ENCODE measurements around the gene TUBB2B. TPM values are rescaled to one million over a fixed set of nuclear protein-coding genes. Genes with fewer than 3 reads are reported as not detected.

The TUBB2B gene
- total and polyA plus RNA-seq, 2 donors (not counting 1 experiment from before 2014, with no cell fraction given), result 3.8 to 5.2 TPM

GRCh38 chr6:3208775-3209113 lies 18.7 kb downstream of the TUBB2B start:
- no peak for DNase-seq (ENCODE audit: low read depth in 2 of 2)
- Histone ChIP-seq H3K4me2 (ENCODE audit: extremely low read depth, insufficient read depth, low read length) (peak overlapping the region; percentile 78), H2AFZ (ENCODE audit: low read length) (no peak overlapping the region), H3K4me1 (ENCODE audit: control insufficient read depth, extremely low read depth, insufficient read depth, low read length) (peaks cover 15% of the 10 kb centered on the region), H3K27ac (ENCODE audit: insufficient read depth, low read length) (peak overlapping the region; percentile 86), H3K9ac (ENCODE audit: insufficient read depth, low read length) (peak overlapping the region; percentile 48), H3K36me3 (ENCODE audit: control insufficient read depth, insufficient read depth, low read length) (no peaks in the 10 kb centered on the region), H4K20me1 (ENCODE audit: control insufficient read depth, extremely low read depth, insufficient read depth, low read length) (no peaks in the 10 kb centered on the region), H3K9me3 (ENCODE audit: control insufficient read depth, insufficient read depth, low read depth, low read length) (no peaks in the 10 kb centered on the region), H3K79me2 (ENCODE audit: control insufficient read depth, insufficient read depth, low read length) (no peaks in the 10 kb centered on the region), H3K4me3 (replicated peaks in 1 of 4; ENCODE audit: control extremely low read depth in 1 of 4, insufficient read depth in 1 of 4, low read depth in 3 of 4, low read length in 4 of 4) (no peak overlapping the region), H3K27me3 (ENCODE audit: control insufficient read depth, insufficient read depth, low read length) (peaks cover 3% of the 10 kb centered on the region)
- TF ChIP-seq, protein P1, sequence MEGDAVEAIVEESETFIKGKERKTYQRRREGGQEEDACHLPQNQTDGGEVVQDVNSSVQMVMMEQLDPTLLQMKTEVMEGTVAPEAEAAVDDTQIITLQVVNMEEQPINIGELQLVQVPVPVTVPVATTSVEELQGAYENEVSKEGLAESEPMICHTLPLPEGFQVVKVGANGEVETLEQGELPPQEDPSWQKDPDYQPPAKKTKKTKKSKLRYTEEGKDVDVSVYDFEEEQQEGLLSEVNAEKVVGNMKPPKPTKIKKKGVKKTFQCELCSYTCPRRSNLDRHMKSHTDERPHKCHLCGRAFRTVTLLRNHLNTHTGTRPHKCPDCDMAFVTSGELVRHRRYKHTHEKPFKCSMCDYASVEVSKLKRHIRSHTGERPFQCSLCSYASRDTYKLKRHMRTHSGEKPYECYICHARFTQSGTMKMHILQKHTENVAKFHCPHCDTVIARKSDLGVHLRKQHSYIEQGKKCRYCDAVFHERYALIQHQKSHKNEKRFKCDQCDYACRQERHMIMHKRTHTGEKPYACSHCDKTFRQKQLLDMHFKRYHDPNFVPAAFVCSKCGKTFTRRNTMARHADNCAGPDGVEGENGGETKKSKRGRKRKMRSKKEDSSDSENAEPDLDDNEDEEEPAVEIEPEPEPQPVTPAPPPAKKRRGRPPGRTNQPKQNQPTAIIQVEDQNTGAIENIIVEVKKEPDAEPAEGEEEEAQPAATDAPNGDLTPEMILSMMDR (conservative IDR thresholded peaks at IDR 0.05 in 1 of 2, IDR thresholded peaks at IDR 0.05 in 1 of 2; ENCODE audit: low read depth in 1 of 2, low read length in 2 of 2), result no peak
- no peak for TF ChIP-seq EZH2 (IDR thresholded peaks at IDR 0.05; ENCODE audit: low read length, missing control alignments)

DNA sequence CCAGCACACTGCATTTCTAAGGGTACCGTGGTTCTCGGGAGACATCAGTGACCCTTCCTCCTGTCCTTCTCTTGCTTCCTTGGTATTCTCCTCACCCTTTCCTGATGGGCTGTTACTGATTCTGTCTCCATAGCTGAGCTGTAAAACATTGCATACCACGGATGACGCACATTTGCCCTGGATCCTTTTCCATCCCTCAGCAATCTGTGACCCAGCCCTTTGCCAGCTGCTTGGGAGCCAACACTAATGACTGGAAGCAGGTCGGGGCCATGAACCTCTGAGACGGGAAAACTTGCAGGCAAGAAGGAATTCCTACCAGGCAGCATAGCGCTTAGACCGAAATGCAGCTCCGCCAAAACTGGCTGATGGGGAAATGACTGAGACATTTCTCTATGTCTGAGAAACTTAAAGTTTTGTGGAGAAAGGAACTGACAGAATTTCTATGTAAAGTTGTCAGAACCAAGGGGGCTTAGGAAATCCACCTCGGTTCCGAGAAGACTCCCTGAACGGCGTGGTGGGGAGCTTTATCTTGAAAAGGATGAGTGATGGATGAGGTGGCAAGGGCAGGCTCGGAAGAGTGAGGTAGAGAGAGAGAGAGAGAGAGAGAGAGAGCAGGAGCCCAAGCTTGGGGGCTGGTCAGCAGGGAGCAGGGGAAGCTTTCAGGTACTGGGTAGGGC lies 19.2 kb downstream of the TUBB2B start:
- peak overlapping the region; percentile 78 for H3K4me2 ChIP-seq (ENCODE audit: extremely low read depth, insufficient read depth, low read length)
- DNase-seq (ENCODE audit: low read depth in 2 of 2), result peak; percentile 95 to 96
- no peaks in the 10 kb centered on the region for H3K36me3 ChIP-seq (ENCODE audit: control insufficient read depth, insufficient read depth, low read length)
- peaks cover 3% of the 10 kb centered on the region for H3K27me3 ChIP-seq (ENCODE audit: control insufficient read depth, insufficient read depth, low read length)
- H3K4me1 ChIP-seq (ENCODE audit: control insufficient read depth, extremely low read depth, insufficient read depth, low read length), result peaks cover 15% of the 10 kb centered on the region
- H3K4me3 ChIP-seq (replicated peaks in 1 of 4; ENCODE audit: control extremely low read depth in 1 of 4, insufficient read depth in 1 of 4, low read depth in 3 of 4, low read length in 4 of 4), result no peak overlapping the region
- no peaks in the 10 kb centered on the region for H4K20me1 ChIP-seq (ENCODE audit: control insufficient read depth, extremely low read depth, insufficient read depth, low read length)
- no peaks in the 10 kb centered on the region for H3K79me2 ChIP-seq (ENCODE audit: control insufficient read depth, insufficient read depth, low read length)
- no peaks in the 10 kb centered on the region for H3K9me3 ChIP-seq (ENCODE audit: control insufficient read depth, insufficient read depth, low read depth, low read length)
- peak overlapping the region; percentile 86 for H3K27ac ChIP-seq (ENCODE audit: insufficient read depth, low read length)
- peak overlapping the region; percentile 48 for H3K9ac ChIP-seq (ENCODE audit: insufficient read depth, low read length)
- no peak for TF ChIP-seq EZH2 (IDR thresholded peaks at IDR 0.05; ENCODE audit: low read length, missing control alignments)
- TF ChIP-seq, protein P1 (conservative IDR thresholded peaks at IDR 0.05 in 1 of 2, IDR thresholded peaks at IDR 0.05 in 1 of 2; ENCODE audit: low read depth in 1 of 2, low read length in 2 of 2), result no peak
- peak overlapping the region; percentile 42 for H2AFZ ChIP-seq (ENCODE audit: low read length)

DNA sequence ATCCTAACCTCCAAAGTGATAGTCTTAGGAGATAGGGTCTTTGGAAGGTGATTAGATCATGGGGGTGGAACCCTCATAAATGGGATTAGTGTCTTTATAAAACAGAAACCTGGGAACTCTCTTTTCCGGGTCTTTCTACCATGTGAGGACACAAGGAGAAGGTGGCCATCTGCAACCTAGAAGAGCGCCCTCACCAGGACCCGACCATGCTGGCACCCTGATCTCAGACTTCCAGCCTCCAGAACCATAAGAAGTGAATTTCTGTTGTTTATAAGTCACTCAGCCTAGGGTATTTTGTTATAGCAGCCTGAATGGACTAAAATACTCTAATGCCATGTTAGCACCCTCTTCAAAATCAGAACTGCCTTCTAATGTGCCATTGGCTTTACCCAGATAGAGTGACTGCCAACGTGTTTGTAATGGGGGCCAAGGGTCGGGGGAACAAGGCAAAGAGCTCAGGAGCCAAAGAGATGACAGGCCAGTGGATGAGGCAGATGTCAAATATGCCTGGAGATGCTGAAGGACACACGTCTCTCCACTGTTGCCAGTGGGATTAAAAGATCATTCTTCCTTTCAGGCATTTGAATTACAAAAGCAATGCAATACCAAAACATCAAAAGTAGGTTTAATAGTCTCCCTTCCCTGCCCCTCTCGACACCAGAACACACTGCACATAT lies 21.0 kb downstream of the TUBB2B start:
- H3K4me2 ChIP-seq (ENCODE audit: extremely low read depth, insufficient read depth, low read length), result no peak overlapping the region
- no peak overlapping the region for H3K27ac ChIP-seq (ENCODE audit: insufficient read depth, low read length)
- no peak overlapping the region for H3K9ac ChIP-seq (ENCODE audit: insufficient read depth, low read length)

More for the DNA sequence above, 21.0 kb downstream of the TUBB2B start:
- no peak overlapping the region for H2AFZ ChIP-seq (ENCODE audit: low read length)
- peaks cover 15% of the 10 kb centered on the region for H3K4me1 ChIP-seq (ENCODE audit: control insufficient read depth, extremely low read depth, insufficient read depth, low read length)
- H3K4me3 ChIP-seq (replicated peaks in 1 of 4; ENCODE audit: control extremely low read depth in 1 of 4, insufficient read depth in 1 of 4, low read depth in 3 of 4, low read length in 4 of 4), result no peak overlapping the region
- H4K20me1 ChIP-seq (ENCODE audit: control insufficient read depth, extremely low read depth, insufficient read depth, low read length), result no peaks in the 10 kb centered on the region
- H3K79me2 ChIP-seq (ENCODE audit: control insufficient read depth, insufficient read depth, low read length), result no peaks in the 10 kb centered on the region
- TF ChIP-seq, protein P1 (conservative IDR thresholded peaks at IDR 0.05 in 1 of 2, IDR thresholded peaks at IDR 0.05 in 1 of 2; ENCODE audit: low read depth in 1 of 2, low read length in 2 of 2), result no peak
- TF ChIP-seq EZH2 (IDR thresholded peaks at IDR 0.05; ENCODE audit: low read length, missing control alignments), result no peak
- H3K36me3 ChIP-seq (ENCODE audit: control insufficient read depth, insufficient read depth, low read length), result no peaks in the 10 kb centered on the region
- peaks cover 3% of the 10 kb centered on the region for H3K27me3 ChIP-seq (ENCODE audit: control insufficient read depth, insufficient read depth, low read length)
- DNase-seq (ENCODE audit: low read depth in 2 of 2), result no peak
- no peaks in the 10 kb centered on the region for H3K9me3 ChIP-seq (ENCODE audit: control insufficient read depth, insufficient read depth, low read depth, low read length)
